ENCODE results near the gene PAPPA2. TPM values are rescaled to one million over a fixed set of nuclear protein-coding genes. Genes with fewer than 3 reads are reported as not detected.

Gene PAPPA2
- total and polyA plus RNA-seq, 2 of the 4 experiments (the other 2 are of a cell fraction) = 0.10 to 0.18 TPM

DNA sequence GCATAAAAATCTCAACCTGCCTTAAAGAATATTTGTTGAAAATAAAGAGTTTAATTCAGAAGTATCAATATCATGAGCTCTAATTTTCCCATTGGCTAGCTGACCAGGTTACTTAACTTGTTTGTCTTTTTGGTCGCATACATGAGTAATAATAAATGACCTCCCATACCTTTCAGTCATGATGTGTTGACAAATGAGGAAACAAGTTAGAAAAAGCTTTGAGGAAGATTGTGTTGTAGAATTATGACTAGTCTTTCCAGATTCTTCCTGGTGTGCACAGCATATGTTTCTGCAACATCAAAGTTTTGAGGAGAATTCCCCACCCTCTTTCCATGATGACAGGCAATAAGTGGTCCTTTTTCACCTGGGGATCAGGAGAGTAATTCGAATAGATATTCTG, 17.6 kb upstream of the PAPPA2 start:
- H4K91ac ChIP-seq (ENCODE audit: insufficient read depth, low read depth, low read length) = no peak overlapping the region
- no peak overlapping the region for H3K23ac ChIP-seq (ENCODE audit: low read depth, low read length)
- H3K18ac ChIP-seq (ENCODE audit: low read depth, low read length) = no peak overlapping the region
- no TSS peak for BruUV-seq (replicated peaks)
- H3K4ac ChIP-seq (ENCODE audit: low read depth, low read length) = no peak overlapping the region
- no peak overlapping the region for H3K4me3 ChIP-seq (ENCODE audit: insufficient read depth, low read depth, low read length)
- ChIA-PET CTCF (no interaction called here), POLR2A (ENCODE audit: unreplicated experiment) (no interaction called here)
- H2BK120ac ChIP-seq (ENCODE audit: low read depth, low read length) = no peak overlapping the region
- no peaks in the 10 kb centered on the region for H3K27me3 ChIP-seq (ENCODE audit: control insufficient read depth, insufficient read depth, low read length)
- ATAC-seq (ENCODE audit: low read depth) (no peak), DNase-seq (no peak)
- no CpG with 5 or more reads among the region's 2 CpGs for WGBS, 2 experiments (ENCODE audit: extremely low coverage in 2 of 2, insufficient read length in 1 of 2)
- no peak overlapping the region for H3K27ac ChIP-seq (ENCODE audit: insufficient read depth, low read length)
- no peak overlapping the region for H4K8ac ChIP-seq (ENCODE audit: low read depth in 2 of 2, low read length in 2 of 2)
- H3K4me2 ChIP-seq (ENCODE audit: low read depth, low read length) = no peak overlapping the region
- H2AFZ ChIP-seq (replicated peaks; ENCODE audit: low read length, poor library complexity) = no peak overlapping the region
- H2BK15ac ChIP-seq (ENCODE audit: low read depth, low read length) = no peak overlapping the region
- no peak overlapping the region for H2BK5ac ChIP-seq (ENCODE audit: low read depth, low read length, poor library complexity, severe bottlenecking)
- H2AK9ac ChIP-seq (replicated peaks; ENCODE audit: low read depth, low read length, poor library complexity) = no peak overlapping the region
- no peak overlapping the region for H4K5ac ChIP-seq (ENCODE audit: low read depth, low read length)
- no peak overlapping the region for H3K56ac ChIP-seq (ENCODE audit: extremely low read depth, insufficient read depth, low read length)
- dilution Hi-C loops (cut with HindIII; ENCODE audit: low sequenced_read_pairs, unreplicated experiment) = no loop called here
- no peaks in the 10 kb centered on the region for H3K36me3 ChIP-seq (ENCODE audit: control insufficient read depth, insufficient read depth, low read length)
- no peak overlapping the region for H3K9ac ChIP-seq (ENCODE audit: low read depth, low read length)
- TF ChIP-seq MXI1 (IDR thresholded peaks at IDR 0.05; ENCODE audit: borderline replicate concordance, low read depth, low read length) (no peak), BHLHE40 (IDR thresholded peaks at IDR 0.05; ENCODE audit: low read depth, low read length) (no peak), NFE2L2 (IDR thresholded peaks at IDR 0.05; ENCODE audit: low read depth, low read length) (no peak)
- no peak overlapping the region for H2AK5ac ChIP-seq (ENCODE audit: low read depth, low read length)
- no peaks in the 10 kb centered on the region for H4K20me1 ChIP-seq (ENCODE audit: insufficient read depth, low read length)
- 0 out of 2 replicates have a peak, but pooled peaks cover 3% of the 10 kb centered on the region for H3K9me3 ChIP-seq (ENCODE audit: control insufficient read depth, insufficient read depth, low read length)
- H3K79me1 ChIP-seq (ENCODE audit: low read depth in 1 of 2, low read length in 2 of 2) = no peaks in the 10 kb centered on the region
- H3K9me1 ChIP-seq (ENCODE audit: insufficient read depth, low read length) = no peaks in the 10 kb centered on the region
- in situ Hi-C loops (cut with MboI; ENCODE audit: low sequenced_read_pairs) = no loop called here
- no peaks in the 10 kb centered on the region for H3K4me1 ChIP-seq (ENCODE audit: control insufficient read depth, insufficient read depth, low read length)
- no peak overlapping the region for H3K14ac ChIP-seq (replicated peaks; ENCODE audit: low read depth, low read length)
- H2BK20ac ChIP-seq (ENCODE audit: low read depth, low read length) = no peak overlapping the region
- intact Hi-C loops (cut with micrococcal nuclease) = no loop called here
